HL-60 (cell line): ENCODE results near the gene EFNA3.

ENCODE experiments used
- TF ChIP-seq, protein P1 (sequence below): IDR thresholded peaks from 2 replicates; pipeline ENCODE4 v1.6.1; 2012; ENCODE audit warnings: low read depth; ENCODE audit not compliant: insufficient replicate concordance
- TF ChIP-seq, protein P2 (sequence below): IDR thresholded peaks from one replicate; pipeline ENCODE4 v1.5.1; 2011; ENCODE audit warnings: low read length, control low read depth, inconsistent platforms; ENCODE audit not compliant: insufficient read depth

DNA sequence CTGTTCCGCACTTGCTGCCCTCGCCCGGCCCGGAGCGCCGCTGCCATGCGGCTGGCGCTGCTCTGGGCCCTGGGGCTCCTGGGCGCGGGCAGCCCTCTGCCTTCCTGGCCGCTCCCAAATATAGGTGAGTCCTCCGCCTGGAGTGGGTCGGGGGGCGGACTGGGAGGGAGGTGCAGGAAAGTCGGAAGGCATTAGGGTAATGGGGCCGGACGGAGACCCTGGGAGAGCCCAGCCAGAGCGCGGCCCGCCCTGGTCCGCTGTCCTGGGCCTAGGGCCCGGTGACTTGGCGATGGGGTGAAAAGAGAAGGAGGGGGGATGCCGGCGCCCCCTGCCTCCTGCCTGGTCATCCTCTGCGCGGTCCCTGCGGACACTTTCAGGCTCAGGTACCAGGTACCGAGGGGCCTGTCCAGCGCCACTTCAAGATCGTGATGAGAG lies 27.3 kb upstream of the EFNA3 start:
- TF ChIP-seq, protein P1, sequence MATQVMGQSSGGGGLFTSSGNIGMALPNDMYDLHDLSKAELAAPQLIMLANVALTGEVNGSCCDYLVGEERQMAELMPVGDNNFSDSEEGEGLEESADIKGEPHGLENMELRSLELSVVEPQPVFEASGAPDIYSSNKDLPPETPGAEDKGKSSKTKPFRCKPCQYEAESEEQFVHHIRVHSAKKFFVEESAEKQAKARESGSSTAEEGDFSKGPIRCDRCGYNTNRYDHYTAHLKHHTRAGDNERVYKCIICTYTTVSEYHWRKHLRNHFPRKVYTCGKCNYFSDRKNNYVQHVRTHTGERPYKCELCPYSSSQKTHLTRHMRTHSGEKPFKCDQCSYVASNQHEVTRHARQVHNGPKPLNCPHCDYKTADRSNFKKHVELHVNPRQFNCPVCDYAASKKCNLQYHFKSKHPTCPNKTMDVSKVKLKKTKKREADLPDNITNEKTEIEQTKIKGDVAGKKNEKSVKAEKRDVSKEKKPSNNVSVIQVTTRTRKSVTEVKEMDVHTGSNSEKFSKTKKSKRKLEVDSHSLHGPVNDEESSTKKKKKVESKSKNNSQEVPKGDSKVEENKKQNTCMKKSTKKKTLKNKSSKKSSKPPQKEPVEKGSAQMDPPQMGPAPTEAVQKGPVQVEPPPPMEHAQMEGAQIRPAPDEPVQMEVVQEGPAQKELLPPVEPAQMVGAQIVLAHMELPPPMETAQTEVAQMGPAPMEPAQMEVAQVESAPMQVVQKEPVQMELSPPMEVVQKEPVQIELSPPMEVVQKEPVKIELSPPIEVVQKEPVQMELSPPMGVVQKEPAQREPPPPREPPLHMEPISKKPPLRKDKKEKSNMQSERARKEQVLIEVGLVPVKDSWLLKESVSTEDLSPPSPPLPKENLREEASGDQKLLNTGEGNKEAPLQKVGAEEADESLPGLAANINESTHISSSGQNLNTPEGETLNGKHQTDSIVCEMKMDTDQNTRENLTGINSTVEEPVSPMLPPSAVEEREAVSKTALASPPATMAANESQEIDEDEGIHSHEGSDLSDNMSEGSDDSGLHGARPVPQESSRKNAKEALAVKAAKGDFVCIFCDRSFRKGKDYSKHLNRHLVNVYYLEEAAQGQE: peak; percentile 35
- TF ChIP-seq, protein P2, sequence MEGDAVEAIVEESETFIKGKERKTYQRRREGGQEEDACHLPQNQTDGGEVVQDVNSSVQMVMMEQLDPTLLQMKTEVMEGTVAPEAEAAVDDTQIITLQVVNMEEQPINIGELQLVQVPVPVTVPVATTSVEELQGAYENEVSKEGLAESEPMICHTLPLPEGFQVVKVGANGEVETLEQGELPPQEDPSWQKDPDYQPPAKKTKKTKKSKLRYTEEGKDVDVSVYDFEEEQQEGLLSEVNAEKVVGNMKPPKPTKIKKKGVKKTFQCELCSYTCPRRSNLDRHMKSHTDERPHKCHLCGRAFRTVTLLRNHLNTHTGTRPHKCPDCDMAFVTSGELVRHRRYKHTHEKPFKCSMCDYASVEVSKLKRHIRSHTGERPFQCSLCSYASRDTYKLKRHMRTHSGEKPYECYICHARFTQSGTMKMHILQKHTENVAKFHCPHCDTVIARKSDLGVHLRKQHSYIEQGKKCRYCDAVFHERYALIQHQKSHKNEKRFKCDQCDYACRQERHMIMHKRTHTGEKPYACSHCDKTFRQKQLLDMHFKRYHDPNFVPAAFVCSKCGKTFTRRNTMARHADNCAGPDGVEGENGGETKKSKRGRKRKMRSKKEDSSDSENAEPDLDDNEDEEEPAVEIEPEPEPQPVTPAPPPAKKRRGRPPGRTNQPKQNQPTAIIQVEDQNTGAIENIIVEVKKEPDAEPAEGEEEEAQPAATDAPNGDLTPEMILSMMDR: no peak
